GM19438 (cell line): ENCODE data around the gene GGNBP2.

ENCODE experiments used
- ATAC-seq: cut with Tn5 transposase; IDR thresholded peaks from one replicate; pipeline ENCODE4 v1.9.1; 2021; ENCODE audit warnings: low read depth; ENCODE audit not compliant: unreplicated experiment

Gene GGNBP2

DNA sequence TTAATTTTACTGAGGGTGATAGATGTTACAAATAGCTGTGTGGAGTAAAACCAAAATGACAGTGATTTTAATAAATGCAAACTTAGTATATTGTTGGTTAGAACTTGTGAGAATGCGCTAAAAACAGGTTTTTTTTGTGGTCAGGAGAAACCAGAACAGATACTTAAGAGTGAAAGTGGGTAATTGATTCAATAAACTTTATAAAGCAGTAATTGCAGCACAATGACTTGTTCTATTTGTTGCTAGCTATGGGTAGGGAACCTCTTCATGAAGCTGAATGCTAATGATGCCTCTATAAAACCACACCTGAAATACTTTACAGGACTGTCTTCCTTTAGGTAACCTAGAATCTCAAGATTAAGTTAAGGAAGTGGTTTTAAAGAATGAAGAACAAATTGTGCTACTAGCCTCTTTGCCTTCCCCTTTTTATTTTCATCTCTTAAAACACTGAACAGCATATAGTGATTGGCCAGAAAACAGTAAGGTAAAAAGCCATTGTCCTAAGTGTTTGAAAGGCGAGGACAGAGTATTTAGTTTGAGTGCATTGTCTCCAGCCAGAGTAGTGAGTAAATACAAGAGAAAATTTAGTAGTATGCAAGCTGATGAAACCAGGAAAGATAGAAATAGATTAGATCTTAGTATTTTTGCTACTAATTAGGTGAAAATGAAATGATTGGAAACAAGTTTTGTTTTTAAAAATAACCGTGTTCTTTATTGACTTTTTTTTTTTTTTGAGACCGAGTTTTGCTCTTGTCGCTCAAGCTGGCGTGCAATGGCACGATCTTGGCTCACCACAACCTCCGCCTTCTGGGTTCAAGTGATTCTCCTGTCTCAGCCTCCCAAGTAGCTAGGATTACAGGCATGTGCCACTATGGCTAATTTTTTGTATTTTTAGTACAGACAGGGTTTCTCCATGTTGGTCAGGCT is 6.0 kb downstream of the GGNBP2 start:
- ATAC-seq: no peak

DNA sequence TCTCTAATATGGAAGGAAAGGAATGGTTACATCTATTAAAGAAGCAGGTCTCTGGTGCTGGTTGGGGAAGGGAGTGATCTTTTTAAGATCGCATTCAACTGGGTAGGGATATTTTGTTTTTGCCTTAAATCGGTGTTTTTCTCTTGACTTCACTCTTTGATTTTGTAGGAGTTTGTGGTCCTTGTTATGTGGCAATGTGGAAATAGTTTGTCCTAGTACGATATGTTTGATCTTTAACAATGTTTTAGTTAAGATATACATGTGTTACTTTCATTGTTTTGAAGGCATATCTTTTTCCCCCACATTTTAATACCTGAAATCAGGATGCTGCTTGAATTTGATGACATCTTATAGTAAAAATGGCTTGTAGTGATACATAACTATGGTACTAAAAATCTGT is 8.7 kb downstream of the GGNBP2 start:
- ATAC-seq: no peak

DNA sequence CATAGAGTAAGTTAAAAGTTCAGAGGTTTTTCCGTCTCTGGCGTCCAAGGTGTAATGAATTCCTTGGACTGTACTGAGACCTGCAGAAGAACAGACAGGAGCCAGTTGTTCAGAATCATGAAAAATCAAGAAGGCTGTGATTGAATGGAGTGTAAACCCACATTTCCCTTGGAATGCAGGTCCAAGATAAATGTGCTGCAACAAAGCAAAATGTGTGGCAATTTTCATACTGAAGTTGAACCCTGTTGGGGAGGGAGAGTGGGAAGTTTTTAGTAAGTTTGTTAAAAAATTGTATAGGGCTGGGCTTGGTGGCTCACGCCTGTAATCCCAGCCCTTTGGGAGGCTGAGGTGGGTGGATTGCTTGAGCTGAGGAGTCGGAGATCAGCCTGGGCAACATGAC is 21.4 kb downstream of the GGNBP2 start:
- no peak for ATAC-seq

DNA sequence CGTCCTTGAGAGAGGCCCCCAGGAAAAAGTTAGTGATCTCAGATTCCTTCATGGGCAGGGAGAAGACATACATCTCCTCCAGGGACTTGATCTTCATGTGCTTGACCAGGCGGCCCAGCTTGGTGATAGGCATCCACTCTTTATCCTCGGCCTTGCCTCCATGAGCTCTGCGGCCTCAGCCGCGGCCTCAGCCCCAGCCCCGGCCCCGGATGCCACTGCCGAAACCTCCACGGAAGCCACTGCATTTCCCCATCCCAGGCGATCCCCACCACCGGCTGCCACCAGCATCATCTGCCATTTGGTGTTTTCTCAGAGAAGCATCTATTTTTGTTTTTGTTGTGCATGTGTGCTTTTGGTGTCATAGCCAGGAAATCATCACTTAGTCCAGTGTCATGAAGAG is 30.3 kb downstream of the GGNBP2 start:
- ATAC-seq: no peak

DNA sequence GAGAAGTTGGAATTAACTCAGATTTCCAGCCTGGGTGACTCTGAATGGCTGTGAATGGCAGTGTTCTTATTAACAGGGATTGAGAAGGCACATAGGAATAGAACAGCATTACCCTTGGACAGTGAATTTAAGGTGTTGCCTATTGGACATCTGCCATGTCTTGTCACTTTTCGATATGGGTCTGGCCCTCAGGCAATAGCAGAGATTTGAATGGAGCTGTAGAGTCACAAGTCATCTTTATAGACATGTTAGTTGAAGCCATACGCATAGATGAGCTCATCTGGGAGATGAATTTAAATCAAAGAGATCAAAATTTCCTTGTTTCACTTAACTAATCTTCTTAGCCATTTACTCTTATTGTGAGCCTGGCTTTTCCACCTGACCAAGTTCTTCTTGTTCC is 32.1 kb downstream of the GGNBP2 start:
- ATAC-seq: no peak

DNA sequence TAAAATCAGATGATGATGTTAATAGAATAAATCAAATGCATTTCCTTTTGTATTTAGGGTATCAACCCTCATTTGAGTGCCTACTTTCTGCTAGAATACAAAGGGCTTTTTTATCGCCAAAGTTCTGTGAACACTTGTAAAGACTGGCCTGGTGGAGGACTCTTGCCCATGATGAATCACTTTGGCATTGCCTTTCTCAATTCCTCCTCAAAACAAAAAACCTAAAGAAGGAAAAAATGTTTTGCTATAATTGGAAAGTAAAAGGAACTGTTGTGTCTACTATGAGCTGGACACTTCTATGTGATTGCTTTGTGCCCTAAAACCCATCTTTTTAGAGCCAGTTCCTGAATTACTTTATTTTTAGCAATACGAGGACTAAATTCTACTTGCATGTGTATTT is 34.0 kb downstream of the GGNBP2 start:
- no peak for ATAC-seq

DNA sequence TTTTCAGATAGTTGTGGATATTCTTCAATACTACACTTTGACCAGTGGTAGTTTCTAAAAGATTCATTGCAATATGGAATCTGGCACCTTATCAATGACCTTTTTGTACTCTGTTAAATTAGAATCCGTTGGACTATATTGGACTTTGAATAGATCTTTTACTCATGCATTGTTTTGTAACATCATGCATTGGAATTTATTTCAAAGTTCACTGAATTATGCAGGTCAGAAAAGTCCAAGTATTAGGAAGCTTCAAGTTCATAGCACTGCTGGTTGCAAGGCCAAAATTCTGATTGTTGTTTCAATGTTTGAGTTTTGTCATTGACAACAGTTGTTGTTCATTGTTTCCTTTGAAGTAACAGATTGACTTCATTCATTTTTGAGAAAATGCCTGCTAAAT is 39.1 kb downstream of the GGNBP2 start:
- no peak for ATAC-seq

DNA sequence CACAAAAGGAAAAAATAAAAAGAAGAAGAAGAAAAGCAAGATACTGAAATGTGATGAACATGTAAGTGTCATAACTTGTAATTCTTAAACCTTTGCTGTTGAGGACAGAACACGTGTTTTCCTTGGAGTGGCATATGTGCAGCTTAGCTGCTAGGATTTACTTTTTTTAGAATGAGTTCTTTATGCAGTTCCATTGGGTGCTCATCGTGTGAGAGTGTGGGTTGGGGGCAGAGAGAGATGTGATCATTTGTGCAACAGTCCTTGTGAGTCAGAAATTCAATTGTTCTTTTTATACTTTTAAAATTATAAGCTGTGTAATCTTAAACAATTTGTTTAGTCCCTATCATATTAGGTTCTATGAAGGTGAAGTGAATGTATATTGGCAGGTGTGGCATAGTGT is 41.4 kb downstream of the GGNBP2 start:
- ATAC-seq: no peak

DNA sequence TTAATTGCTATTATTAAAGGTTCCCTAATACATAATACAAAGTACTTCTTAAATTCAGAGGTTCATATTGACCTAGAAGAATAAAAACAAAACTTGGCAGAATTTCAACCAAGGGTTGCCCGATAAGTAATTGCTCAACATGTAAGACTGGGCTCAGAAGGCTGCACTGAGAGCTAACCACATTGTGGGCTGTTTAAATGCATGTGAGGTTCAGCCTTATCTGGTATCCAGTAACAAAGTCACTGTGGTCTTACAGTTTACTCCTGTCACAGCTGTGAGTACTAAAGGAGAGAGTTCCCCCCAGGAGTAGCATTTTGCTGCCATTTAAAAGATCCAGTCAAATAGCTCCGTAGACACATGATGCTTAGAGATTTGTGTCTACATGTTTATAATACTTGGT is 45.4 kb downstream of the GGNBP2 start:
- ATAC-seq: no peak

DNA sequence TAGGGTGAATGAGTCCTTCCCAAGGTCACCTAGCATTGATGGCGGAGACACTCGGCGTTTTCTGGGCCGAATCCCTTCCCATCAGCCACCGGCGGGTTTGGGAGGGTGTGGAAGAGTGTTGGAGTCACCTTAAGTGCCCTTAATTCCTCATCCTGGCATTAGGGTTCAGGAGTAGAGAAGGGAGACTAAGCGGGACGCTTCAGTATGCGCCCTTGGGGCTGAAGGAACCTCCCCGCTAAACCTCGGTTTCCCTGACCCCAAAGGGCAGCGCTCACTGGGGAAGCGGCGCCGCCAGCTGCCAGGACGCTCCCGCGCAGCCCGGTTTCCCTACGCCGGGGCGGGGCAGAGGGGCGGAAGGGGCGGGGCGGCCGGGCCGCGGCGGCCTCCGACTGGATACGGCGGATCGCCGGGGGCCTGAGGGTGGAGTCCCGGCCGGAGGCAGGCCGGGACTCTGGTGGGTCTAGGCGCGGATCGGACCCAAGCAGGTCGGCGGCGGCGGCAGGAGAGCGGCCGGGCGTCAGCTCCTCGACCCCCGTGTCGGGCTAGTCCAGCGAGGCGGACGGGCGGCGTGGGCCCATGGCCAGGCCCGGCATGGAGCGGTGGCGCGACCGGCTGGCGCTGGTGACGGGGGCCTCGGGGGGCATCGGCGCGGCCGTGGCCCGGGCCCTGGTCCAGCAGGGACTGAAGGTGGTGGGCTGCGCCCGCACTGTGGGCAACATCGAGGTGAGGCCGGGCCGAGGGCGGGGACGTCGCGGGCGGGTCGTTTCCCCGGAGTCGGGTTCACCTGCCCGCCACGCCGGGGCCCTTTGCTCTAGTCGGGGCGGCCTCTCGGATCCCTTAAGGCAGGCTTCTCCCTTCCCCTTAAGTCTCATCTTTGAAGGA is 47.0 kb downstream of the GGNBP2 start, which contains the start of gene DHRS11:
TSS of gene DHRS11 (plus strand) at position 446 of the 882 bp plus-strand sequence. CDS start at position 577, 131 bp downstream.
- ATAC-seq: peak; percentile 72

DNA sequence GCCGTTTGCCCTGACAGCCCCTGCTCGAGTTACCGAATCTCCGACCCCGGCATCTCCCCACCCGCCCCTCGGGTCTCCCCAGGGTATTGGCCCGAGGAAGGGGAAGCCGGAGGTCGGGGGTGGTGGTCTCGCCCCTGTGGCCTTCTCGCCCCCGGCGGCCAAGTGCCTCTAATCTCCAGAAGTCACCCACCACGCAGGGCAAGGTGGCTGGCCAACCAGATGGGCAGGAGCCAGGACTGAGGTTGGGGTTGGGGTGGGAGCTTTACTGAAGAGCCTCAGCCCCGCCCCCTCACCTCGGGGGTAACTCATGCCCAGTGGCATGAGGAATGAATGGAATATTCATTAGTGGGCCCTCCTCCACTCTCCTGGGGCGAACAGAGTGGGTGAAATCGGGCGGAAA is 47.6 kb downstream of the GGNBP2 start:
- no peak for ATAC-seq

DNA sequence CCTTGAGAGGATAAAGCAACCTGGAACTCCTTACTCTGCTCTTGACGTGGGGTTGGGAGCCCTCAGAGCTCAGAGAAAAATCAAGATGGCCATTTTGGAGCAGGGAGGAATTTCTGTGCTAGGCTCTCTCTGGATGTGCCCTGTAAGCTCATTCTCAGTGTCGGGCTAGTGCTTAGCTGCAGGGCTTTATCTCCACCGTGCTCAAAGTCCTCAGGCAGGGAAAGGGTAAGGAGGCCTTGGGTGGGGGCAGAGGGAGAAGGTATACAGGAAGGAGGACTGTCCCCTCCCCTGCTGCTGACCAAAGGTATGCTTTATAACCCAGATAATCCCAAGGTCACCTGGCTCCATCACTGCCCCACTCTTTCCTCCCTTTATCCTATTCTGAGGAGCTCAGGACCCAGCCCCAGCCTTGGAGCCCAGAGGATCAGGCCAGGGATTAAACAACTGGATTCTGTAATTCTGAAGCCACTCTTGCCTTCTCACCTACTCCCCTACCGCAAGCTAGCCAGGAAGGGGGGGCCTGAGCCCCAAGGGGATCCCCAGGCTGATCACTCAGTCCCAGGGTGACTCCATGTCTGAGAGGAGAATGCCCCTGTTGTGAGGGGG is 48.1 kb downstream of the GGNBP2 start:
- ATAC-seq: no peak

DNA sequence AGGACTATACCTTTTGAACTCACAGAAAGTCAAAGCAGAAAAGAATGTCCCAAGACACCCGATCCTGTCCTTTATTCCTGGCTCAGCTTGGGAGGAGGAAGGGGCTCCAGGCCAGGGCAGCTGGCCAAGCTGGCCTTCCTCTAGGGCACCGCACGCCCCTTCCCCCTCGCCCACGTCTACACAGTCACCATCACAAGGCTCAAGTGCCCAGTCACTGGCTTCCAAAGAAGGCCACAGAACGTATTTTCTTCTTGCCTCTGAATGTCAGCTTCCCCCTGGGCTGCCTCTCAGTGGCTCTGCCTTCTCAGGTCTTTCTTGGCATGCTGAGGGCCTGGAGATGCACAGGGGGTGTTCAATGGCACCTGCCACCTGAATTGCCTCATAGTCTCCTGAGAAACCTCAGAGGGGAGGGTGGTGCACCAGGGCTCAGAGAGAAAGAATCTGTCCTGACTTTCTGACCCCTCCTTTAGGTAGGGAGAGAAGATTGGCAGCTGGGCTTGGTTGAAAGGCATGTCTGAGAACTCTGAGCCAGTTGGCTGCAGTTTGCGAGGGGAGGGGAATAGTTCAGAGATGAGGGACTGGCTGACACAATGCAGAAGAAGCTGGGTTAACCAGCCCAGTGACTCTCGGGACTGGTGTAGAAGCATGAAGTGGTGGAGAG is 49.1 kb downstream of the GGNBP2 start:
- no peak for ATAC-seq

DNA sequence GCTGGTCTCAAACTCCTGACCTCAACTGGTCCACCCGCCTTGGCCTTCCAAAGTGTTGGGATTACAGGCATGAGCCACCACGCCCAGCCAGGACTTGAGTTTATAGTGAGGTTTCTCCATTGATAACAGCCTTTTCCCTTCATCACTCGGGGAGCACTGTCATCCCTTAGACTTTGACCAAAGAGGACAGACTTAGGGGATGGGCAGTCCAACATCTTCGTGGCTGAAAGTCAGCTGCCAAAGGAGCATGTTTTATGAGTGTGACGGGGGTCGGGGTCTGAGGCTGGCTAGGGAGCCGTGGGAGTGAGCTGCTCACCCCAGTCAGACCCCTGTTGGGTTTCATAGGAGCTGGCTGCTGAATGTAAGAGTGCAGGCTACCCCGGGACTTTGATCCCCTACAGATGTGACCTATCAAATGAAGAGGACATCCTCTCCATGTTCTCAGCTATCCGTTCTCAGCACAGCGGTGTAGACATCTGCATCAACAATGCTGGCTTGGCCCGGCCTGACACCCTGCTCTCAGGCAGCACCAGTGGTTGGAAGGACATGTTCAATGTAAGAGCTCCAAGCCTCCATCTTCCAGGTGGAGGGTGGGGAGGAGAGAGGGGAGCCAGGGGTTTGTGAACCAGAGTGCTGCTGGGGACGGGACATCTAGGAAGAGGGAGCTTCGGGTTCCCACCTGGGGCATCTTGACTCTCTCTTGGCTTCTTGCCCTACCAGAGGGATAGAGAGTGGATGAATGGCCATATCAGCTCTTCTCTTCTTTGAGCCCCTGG is 50.1 kb downstream of the GGNBP2 start:
- no peak for ATAC-seq

DNA sequence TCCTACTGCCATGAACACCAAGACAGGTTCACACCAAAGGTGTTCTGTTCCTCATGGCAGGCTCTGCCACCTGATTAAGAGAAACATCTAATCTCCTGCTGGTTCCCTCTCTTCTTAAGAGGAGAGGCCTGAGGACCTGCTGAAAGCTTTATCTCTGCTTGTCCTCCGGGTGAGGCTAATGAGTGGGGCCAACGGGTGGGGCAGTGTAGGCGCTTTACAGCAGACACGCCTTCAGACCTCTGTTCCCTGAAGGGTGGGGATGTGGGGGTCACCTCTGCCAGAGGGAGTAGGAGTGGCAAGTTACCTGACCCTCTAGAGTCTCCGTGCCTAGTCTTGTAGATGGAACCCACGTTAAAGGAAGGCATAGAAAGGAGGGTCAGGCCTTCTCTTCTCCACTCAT is 52.5 kb downstream of the GGNBP2 start:
- ATAC-seq: no peak

DNA sequence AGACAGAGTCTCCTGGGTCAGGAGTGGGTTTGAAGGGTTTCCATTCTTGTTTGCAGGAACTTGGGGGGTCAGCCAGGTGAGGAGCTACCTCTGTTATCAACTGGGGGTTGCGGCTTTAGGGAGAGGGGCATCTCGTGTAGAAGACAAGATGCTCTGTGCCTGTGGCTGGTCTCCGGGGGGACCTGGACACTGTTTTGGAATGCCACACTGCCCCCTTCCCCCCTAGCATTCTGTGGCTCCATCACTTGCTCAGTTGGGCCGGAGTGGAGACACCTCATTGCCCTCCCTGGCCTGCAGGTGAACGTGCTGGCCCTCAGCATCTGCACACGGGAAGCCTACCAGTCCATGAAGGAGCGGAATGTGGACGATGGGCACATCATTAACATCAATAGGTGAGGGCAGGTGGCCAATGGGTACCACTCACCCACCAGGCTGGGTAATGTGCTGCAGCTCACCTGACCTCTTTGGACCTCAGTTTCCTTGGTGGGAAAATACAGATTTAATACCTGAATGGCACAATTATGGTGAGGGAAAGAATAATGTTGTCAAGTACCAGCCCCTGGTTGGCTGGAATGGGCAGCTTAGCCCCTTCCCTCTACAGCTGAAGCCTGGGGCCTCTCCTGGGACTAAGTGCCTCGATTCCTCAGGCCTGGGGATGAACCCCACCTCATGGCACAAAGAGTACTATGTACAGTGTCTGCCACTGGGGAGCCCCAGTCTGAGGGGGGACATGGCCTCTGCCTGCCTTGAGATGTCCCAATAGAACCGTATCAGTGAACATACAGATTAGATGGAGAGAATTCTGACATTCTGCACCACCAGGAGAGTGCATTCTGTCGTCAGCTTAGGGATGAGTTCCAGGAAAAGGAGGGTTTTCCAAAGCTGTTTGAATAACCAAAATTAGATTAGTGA is 53.4 kb downstream of the GGNBP2 start:
- ATAC-seq: no peak

DNA sequence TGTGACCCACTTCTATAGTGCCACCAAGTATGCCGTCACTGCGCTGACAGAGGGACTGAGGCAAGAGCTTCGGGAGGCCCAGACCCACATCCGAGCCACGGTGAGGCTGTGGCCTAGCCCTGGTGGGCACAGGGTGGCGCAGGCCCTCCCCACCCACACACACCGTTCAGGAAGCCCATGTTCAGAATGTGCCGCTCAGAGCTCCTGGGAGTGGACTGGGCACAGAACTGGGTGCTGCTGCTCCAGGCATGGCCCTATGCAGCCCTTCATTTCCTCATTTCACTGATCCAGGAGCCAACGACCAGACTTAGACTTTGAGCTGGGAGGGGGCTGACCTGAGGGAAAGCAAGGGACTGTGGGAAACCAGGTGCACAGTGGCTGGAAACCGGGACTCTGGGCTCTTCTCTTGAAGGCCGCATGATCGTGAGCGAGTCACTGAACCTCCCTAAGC is 54.3 kb downstream of the GGNBP2 start:
- ATAC-seq: no peak

DNA sequence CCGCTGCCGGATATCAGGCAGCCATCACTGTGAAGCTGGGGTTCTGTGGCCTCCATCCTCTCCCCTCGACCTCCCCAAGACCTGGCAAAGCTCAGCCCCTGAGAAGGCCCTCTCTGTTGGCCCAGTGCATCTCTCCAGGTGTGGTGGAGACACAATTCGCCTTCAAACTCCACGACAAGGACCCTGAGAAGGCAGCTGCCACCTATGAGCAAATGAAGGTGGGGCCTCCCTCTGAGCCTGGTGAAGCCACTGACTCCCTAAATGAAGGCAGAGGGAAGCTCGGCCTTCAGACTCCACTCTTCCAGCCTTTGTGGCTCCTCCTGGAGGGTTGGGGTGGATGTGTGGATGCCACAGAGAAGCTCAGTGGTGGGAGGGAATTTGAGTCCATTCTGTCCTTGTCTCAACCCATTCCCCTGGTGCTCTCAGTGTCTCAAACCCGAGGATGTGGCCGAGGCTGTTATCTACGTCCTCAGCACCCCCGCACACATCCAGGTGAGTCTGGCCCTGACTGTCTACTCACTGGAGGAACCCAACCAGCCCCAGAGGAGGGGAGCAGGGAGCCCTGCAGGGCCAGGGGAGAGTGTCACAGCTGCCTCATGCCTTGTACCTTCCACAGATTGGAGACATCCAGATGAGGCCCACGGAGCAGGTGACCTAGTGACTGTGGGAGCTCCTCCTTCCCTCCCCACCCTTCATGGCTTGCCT is 55.0 kb downstream of the GGNBP2 start:
- no peak for ATAC-seq
